Uterus (tissue), 2 donors: Measurements from ENCODE around the gene GPT2.
"Not testable (repeated sequence)": the region's sequence is repeated elsewhere in the genome, so short reads cannot be mapped to it uniquely, and the experiment has no call there.

Source experiments
- CTCF ChIP-seq, 4 experiments: fragments of 200-600 bp in 2 of 4; fragments of 450-650 bp in 2 of 4; sonication (generic) in 2 of 4; IDR thresholded peaks; one replicate each; pipeline ENCODE4 v1.5.1; 2016 to 2019; ENCODE audit warnings: antibody characterized with exemption in 4 of 4, mild to moderate bottlenecking in 2 of 4, moderate library complexity in 1 of 4
- POLR2A ChIP-seq, 2 donors: fragments of 450-650 bp; IDR thresholded peaks; one replicate each; pipeline ENCODE4 v1.6.1; 2016; ENCODE audit warnings: antibody characterized with exemption in 2 of 2, mild to moderate bottlenecking in 1 of 2, moderate library complexity in 1 of 2

DNA sequence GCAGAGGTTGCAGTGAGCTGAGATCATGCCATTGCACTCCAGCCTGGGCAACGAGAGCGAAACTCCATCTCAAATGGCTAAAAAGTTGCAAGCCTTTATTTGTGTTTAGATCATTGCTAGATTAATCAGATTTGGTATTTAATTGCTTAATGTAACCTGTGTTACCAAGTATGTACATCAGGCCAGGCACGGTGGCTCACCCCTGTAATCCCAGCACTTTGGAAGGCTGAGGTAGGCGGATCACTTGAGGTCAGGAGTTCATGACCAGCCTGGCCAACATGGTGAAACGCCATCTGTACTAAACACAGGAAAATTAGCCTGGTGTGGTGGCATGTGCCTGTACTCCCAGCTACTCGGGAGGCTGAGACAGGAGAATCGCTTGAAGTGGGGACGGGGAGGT lies 60.6 kb downstream of the GPT2 start:
- TF ChIP-seq POLR2A, CTCF (IDR thresholded peaks at IDR 0.05): not testable (repeated sequence)
